Hepatocyte (in vitro differentiated cells): ENCODE measurements around the gene NRXN2.

Experiments
- CTCF ChIP-seq: fragments of 200-600 bp; sonication (generic); IDR thresholded peaks from 2 replicates; pipeline ENCODE4 v1.5.1; 2016; ENCODE audit warnings: antibody characterized with exemption, mild to moderate bottlenecking; ENCODE audit not compliant: poor library complexity
- EZH2 ChIP-seq: fragments of 200-600 bp; sonication (generic); IDR thresholded peaks from 2 replicates; pipeline ENCODE4 v1.6.1; 2016; ENCODE audit warnings: antibody characterized with exemption, mild to moderate bottlenecking, borderline replicate concordance
- EZH2phosphoT487 ChIP-seq: fragments of 200-600 bp; sonication (generic); IDR thresholded peaks from one replicate; pipeline ENCODE4 v1.6.1; 2018; ENCODE audit warnings: antibody characterized with exemption, mild to moderate bottlenecking, low read depth, moderate library complexity; ENCODE audit not compliant: unreplicated experiment, severe bottlenecking

DNA sequence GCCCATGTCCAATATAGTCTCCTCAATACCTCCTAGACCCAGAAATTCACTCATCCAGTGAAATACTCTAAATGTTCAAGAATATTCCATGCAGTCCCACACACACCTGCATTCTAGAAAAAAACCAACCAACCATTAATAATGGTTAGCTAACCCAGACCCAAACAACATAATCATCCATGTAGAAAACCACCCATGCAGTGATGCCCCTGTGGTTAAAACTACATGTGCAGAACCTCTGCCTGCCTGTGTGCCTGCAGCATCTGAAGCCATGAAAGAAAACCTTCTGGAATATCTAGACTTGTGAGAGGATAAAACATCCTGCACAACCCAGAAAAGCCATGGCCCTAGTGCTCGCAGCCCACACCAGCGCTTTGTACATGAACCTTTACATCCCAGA lies 84.2 kb downstream of the NRXN2 start:
- TF ChIP-seq CTCF (no peak), EZH2phosphoT487 (no peak), EZH2 (no peak)
